Renal cortex interstitium (tissue), 11 donors: ENCODE data around the gene CELSR2. TPM values are rescaled to one million over a fixed set of nuclear protein-coding genes. Genes with fewer than 3 reads are reported as not detected.
A peak's percentile ranks its signal among the peaks of the same experiment; 100 is the strongest.

Source experiments
- DNase-seq, 11 donors: peaks; one replicate each; pipeline ENCODE4 v3.0.0-alpha.2; 2013; ENCODE audit warnings: low read depth in 9 of 11, low spot score in 4 of 11; ENCODE audit errors: extremely low read depth in 1 of 11
- polyA plus RNA-seq, 3 donors: library from polyadenylated mRNA; unstranded; fragments of 120-200 nt; gene quantifications; one replicate each; pipeline ENCODE4 v1.2.1, GENCODE V29; 2013; ENCODE audit not compliant: insufficient read length in 3 of 3

The CELSR2 gene
- polyA plus RNA-seq, 3 donors = 25.6 to 39.5 (median 34.9) TPM

DNA sequence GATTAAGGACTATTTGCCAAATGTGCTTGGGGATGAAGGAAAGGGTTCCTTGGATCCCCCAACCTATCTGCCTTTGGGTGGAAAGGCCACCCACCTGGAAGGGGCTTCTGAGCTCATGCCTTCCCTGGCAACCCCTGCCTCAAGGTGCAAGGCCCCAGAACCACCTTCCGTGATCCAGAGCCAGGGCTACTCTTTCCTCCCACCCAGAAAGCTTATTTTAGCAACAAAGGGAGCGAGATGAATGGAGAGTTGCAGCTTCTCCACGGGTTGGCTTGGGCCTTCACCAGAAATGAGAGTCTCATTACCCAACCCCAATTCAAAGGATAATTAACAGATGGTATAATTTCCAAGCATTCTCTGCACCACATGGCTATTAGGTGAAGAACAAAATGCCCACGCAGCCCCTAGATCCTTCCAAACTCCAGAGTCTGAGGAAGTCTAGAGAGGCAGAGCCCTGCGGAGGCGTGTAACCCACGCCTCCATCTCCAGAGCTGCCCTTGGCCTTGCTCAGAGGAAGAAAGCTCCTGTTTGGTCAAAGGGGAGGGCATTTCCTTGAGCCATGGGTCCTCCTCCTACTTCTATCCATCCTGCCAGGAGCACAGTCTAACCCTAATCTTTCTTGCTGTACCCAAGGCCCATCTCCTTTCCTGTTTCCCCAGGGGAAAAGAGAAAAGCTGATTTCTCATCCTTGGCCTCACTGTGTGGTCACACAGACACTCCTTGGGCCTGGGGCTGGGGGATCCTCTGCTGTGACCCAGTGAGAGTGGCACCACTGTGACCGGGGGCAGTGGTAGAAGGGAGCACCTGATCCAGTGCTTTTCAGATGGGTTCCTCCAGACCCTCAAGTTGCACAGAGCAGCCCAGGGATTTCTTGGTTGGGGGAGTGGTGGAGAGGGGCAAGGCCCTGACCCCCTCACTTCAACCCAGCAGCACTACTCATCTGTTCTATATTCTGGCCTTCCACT, 1.7 kb upstream of the CELSR2 start:
- DNase-seq = no peak

DNA sequence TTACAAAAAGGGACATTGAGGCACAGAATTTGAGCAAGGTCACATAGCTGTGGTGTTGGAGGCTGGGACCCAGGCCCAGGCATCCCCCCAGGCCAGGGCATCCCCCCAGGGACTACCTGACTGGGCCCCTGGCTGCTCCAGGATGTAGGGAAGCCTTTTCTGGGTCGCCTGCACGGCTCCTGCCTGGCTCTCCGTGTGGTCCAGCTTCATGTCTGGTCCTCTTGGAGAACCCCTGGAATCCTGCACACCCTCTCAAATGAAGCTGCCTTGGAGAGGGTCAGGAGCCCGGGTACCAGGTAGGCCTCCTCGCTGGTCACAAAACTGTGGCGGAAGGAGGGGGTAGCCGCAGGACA, 919 bp upstream of the CELSR2 start:
- no peak for DNase-seq

- DNase-seq = no peak
These were observed 489 bp downstream of the CELSR2 start for GRCh38 chr1:109249654-109250401.

DNA sequence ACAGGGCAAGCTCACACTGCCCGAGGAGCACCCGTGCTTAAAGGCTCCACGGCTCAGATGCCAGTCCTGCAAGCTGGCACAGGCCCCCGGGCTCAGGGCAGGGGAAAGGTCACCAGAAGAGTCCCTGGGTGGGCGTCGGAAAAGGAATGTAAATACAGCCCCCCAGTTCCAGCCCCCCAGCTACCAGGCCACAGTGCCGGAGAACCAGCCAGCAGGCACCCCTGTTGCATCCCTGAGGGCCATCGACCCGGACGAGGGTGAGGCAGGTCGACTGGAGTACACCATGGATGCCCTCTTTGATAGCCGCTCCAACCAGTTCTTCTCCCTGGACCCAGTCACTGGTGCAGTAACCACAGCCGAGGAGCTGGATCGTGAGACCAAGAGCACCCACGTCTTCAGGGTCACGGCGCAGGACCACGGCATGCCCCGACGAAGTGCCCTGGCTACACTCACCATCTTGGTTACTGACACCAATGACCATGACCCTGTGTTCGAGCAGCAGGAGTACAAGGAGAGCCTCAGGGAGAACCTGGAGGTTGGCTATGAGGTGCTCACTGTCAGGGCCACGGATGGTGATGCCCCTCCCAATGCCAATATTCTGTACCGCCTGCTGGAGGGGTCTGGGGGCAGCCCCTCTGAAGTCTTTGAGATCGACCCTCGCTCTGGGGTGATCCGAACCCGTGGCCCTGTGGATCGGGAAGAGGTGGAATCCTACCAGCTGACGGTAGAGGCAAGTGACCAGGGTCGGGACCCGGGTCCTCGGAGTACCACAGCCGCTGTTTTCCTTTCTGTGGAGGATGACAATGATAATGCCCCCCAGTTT, 1.3 kb downstream of the CELSR2 start:
- DNase-seq = no peak

GRCh38 chr1:109251277-109252166, 2.2 kb downstream of the CELSR2 start:
- DNase-seq = no peak

- DNase-seq = no peak
These were observed 3.0 kb downstream of the CELSR2 start for GRCh38 chr1:109252167-109252892.

GRCh38 chr1:109252893-109253802, 3.8 kb downstream of the CELSR2 start:
- DNase-seq = no peak

- DNase-seq = peak in 2 of 11 donors; percentile 54 to 65
These were observed 4.7 kb downstream of the CELSR2 start for GRCh38 chr1:109253803-109254620.

- DNase-seq = no peak
These were observed 5.3 kb downstream of the CELSR2 start for GRCh38 chr1:109254621-109255096.

- no peak for DNase-seq
These were observed 5.8 kb downstream of the CELSR2 start for GRCh38 chr1:109255097-109255651.

GRCh38 chr1:109255678-109256077, 6.3 kb downstream of the CELSR2 start:
- DNase-seq = no peak

- DNase-seq = no peak
These were observed 6.7 kb downstream of the CELSR2 start for GRCh38 chr1:109256085-109256484.

DNA sequence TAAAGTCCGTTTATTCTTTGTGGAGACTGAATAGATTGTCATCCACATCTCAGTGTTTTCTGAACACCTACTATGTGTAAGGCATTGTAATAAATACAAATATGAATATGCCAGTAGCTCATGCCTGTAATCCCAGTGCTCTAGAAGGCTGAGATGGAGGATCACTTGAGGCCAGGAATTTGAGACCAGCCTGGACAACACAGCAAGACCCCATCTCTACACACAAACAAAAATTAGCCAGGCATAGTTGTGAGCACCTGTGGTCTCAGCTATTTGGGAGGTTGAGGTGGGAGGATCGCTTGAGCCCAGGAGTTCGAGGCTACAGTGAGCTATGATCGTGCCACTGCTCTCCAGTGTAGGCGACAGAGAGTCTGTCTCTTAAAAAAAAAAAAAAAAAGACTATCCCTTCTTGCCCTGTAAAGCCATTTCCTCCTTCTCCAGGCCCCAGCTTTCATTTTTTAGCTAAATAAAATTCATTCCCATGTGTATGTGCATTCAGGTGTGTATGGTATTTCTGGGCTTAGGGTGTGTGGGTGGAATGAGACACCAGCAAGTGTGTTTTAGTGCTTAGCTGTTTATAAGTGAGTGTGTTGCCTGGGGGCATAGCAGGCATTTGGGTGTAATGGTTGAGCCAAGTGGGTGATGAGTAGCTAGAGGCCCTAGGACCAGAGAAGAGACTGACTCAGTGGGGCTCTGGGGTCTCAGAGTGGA, 7.8 kb downstream of the CELSR2 start:
- no peak for DNase-seq

DNA sequence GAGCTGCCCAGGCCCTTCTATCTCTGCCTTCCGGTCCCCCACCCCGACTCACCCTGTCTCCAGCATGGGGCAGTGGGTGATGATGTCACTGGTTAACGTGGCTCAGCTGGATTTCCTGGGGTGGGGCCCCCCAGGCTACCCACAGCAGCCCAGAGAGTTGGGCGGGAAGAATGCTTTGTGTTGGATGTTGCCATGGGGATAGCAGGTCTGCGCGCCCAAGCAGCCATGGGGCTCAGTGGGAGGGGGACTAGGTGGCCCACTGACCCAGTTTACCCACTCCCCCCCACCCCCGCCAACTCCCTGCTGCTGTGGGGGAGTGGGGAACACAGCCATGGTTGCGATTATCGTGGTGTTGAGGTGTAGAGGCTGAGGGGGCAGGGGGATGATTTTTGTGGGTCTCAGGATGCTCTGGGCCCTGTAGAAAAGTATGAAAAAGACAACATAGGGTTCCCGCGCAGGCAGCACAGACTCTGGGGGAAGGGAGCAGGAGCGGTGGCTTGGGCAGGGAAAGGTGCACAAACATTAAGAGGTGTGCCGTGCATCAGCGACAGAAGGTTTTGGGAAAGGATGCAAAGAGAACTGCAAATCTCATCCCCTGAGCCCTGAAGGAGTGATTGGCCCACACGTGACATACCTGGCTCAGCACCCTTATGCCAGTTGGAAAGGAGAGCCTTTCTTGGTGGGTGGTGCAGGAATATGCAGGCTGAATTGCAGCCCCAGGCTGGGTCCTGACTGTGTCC, 8.5 kb downstream of the CELSR2 start:
- no peak for DNase-seq
